HG02588 (cell line): ENCODE data around the gene RNF10.
"Not testable (repeated sequence)": the region's sequence is repeated elsewhere in the genome, so short reads cannot be mapped to it uniquely, and the experiment has no call there.

ENCODE experiments used
- ATAC-seq: cut with Tn5 transposase; IDR thresholded peaks from one replicate; pipeline ENCODE4 v1.9.1; 2021; ENCODE audit warnings: mild to moderate bottlenecking, moderate library complexity; ENCODE audit not compliant: unreplicated experiment

Gene RNF10

DNA sequence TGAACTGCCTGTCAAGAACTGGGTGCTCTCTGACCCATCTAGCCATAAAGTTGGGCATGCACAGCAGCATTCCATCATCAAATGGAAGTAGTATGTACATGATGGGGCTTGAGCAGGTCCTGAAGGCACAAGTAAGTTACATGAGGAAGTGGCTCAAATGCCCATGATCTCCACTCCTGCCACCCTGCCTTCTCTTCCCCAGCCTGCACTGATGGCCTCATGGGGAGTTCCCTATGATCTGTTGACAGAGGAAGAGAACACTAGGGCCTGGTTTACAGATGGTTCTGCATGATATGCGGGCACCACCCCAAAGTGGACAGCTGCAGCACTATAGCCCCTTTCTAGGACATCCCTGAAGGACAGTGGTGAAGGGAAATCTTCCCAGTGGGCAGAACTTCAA is 77.4 kb downstream of the RNF10 start:
- ATAC-seq: not testable (repeated sequence)

DNA sequence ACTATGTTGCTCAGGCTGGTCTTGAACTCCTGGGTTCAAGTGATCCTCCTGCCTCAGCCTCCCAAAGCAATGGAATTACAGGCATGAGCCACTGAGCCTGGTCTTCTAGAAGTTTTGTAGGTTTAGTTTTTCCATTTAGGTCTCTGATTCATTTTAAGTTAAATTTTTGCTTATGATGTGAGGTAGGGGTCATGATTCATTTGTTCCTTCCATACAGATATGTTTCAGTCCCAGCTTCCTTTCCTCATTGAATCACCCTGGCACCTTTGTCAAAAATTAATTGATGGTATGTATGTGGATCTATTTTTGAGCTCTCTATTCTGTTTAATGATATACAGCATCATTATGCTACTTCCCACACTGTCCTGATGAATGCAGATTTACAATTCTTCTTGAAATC is 80.7 kb downstream of the RNF10 start:
- no peak for ATAC-seq

DNA sequence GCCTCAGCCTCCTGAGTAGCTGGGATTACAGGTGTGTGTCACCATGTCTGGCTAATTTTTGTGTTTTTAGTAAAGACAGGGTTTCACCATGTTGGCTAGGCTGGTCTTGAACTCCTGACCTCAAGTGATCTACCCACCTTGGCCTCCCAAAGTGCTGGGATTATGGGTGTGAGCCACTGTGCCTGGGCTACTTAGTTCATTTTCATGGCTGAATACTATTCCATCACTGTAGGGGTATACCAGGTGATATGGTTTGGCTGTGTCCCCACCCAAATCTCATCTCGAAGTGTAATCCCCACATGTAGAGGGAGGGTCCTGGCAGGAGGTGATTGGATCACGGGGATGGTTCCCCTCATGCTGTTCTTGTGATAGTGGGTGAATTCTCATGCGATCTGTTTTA is 83.0 kb downstream of the RNF10 start:
- ATAC-seq: not testable (repeated sequence)

DNA sequence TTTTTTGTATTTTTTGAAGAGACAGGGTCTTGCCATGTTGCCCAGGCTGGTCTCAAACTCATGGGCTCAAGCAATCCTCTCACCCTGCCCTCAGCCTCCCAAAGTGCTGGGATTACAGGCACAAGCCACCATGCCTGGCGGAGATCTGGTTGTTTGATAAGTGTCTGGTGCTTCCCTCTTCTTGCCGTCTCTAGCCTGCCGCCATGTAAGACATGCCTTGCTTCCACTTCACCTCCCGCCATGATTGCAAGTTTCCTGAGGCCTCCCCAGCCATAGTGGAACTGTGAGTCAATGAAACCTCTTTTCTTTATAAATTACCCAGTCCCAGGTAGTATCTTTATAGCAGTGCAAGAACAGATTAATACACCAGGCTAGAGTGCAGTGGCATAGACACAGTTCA is 83.6 kb downstream of the RNF10 start:
- not testable (repeated sequence) for ATAC-seq

DNA sequence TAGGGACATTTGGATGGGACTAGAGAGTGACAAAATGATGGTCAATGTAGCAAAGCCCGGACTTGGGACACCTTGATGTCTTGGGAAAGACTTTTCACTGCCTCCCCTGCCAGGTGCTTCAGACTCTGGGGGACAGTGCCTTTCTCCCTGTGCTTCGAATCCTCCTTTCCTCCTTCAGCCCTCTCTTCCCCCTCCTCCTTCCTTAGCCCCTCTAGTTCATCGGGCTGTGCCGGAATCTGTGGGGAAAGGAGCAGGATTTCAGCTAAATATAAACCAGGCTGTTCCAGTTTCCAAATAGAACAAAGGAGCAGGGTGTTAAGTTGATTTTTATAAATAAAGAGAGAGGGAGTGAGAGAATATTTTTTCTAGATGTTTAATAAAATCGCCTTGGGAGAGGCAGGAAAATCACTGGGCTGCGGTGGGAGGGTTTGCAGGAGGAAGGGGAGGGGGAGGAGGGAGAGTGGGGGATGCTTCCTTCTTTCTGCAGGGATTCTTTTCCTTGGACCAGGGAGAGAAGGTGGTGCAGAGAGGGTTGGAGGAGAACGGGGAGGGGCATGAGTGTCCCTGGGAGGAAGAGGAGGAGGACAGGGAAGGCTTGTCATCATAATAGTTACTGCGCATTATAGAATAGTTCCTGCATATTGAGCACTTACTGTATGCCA is 84.9 kb downstream of the RNF10 start:
- no peak for ATAC-seq

DNA sequence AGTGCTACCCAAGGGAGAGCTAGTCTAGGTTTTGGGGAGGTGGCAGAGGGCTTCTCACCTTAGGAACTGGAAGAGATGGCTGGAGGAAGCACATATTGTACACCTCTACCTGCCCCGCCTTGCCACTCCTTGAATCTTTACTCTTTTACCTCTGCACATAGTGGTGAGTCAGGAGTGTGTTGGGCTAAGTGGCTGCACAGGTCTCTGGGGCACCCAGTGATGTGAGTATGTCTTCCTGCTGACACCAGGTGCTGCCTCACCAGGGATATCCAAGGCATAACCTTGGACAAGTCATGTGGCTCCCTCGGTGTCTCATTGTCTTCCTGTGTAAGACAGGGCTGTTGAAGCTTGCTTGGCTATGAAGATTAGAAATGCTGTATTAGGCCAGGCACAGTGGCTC is 86.5 kb downstream of the RNF10 start:
- ATAC-seq: no peak

DNA sequence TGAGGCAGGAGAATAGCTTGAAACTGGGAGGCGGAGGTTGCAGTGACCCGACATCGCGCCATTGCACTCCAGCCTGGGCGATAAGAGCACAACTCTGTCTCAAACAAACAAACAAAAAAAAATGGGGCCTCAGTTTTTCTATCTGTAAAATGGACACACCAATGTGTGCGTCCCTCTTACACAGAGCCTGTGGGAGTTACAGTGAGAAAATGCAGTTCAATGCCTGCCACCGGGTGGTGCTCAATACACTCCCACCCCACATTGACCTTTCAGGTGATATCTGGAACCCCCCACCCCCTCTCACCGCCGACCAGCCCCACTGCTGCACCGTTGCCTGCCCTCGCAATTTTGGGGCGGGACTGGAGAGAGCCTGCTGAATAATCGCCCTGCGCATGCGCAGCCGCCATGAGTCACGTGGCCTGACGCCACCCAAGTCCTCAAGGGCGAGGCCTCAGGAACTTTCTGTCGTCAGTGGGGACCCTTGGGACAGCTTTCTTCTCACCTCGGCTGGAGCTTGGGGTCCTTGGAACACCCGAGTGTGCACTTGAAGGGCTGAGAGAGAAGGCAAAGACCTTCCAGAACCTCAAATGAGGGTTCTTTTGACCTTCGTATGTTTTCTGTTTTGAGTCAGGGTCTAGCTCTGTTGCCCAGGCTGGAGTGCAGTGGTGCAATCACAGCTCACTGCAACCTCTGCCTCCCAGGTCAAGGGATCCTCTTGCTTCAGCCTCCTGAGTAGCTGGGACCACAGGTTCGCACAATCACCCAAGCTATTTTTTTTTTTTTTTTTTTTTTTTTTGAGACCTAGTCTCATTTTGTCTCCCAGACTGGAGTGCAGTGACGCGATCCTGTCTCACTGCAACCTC is 91.6 kb downstream of the RNF10 start:
- ATAC-seq: no peak
